ENCODE measurements around the gene ABCC1. TPM values are rescaled to one million over a fixed set of nuclear protein-coding genes. Genes with fewer than 3 reads are reported as not detected.

Gene ABCC1
- total and polyA plus RNA-seq, 3 donors from 2014 or later = 54.7 to 90.6 (median 88.0) TPM

- no peaks in the 10 kb centered on the region for H3K27me3 ChIP-seq
- no peaks in the 10 kb centered on the region for H3K4me1 ChIP-seq
- H3K9me3 ChIP-seq = no peaks in the 10 kb centered on the region
- intact Hi-C loops (cut with DNase I; ENCODE audit: low total_unique reads) = no loop called here
- H3K27ac ChIP-seq = no peak overlapping the region
- TF ChIP-seq CTCF (IDR thresholded peaks at IDR 0.05) = no peak
- no peak for TF ChIP-seq POLR2A (IDR thresholded peaks at IDR 0.05)
- DNase-seq = no peak
- no peaks in the 10 kb centered on the region for H3K36me3 ChIP-seq (ENCODE audit: low read depth, missing control alignments)
- no peak overlapping the region for H3K4me3 ChIP-seq
- 91 to 97% methylated on average over 4 of the region's 4 CpGs for WGBS, 2 donors
These were observed 213.7 kb downstream of the ABCC1 start for GRCh38 chr16:16163109-16163508.

- 87 to 90% methylated on average over 2 to 5 of the region's 5 CpGs for WGBS, 2 donors
- Histone ChIP-seq H3K27me3 (no peaks in the 10 kb centered on the region), H3K4me3 (no peak overlapping the region), H3K4me1 (no peaks in the 10 kb centered on the region), H3K27ac (no peak overlapping the region), H3K9me3 (no peaks in the 10 kb centered on the region), H3K36me3 (ENCODE audit: low read depth, missing control alignments) (no peaks in the 10 kb centered on the region)
- intact Hi-C loops (cut with DNase I; ENCODE audit: low total_unique reads) = no loop called here
- TF ChIP-seq CTCF (IDR thresholded peaks at IDR 0.05) = no peak
- no peak for TF ChIP-seq POLR2A (IDR thresholded peaks at IDR 0.05)
- DNase-seq = no peak
These were observed 214.2 kb downstream of the ABCC1 start for GRCh38 chr16:16163571-16163970.

GRCh38 chr16:16164243-16164642 lies 214.8 kb downstream of the ABCC1 start:
- intact Hi-C loops (cut with DNase I; ENCODE audit: low total_unique reads) = no loop called here
- no peak for DNase-seq
- Histone ChIP-seq H3K9me3 (no peaks in the 10 kb centered on the region), H3K4me3 (no peak overlapping the region), H3K4me1 (no peaks in the 10 kb centered on the region), H3K27me3 (no peaks in the 10 kb centered on the region), H3K36me3 (ENCODE audit: low read depth, missing control alignments) (no peaks in the 10 kb centered on the region), H3K27ac (no peak overlapping the region)
- 86 to 92% methylated on average over 3 of the region's 3 CpGs for WGBS, 2 donors
- TF ChIP-seq CTCF (IDR thresholded peaks at IDR 0.05) (no peak), POLR2A (IDR thresholded peaks at IDR 0.05) (no peak)

- Histone ChIP-seq H3K27me3 (no peaks in the 10 kb centered on the region), H3K4me3 (no peak overlapping the region), H3K9me3 (no peaks in the 10 kb centered on the region), H3K4me1 (no peaks in the 10 kb centered on the region), H3K27ac (no peak overlapping the region), H3K36me3 (ENCODE audit: low read depth, missing control alignments) (no peaks in the 10 kb centered on the region)
- DNase-seq = no peak
- intact Hi-C loops (cut with DNase I; ENCODE audit: low total_unique reads) = no loop called here
- no peak for TF ChIP-seq POLR2A (IDR thresholded peaks at IDR 0.05)
- no peak for TF ChIP-seq CTCF (IDR thresholded peaks at IDR 0.05)
- WGBS, 2 donors = 77 to 98% methylated on average over 7 of the region's 7 CpGs
These were observed 216.7 kb downstream of the ABCC1 start for GRCh38 chr16:16166085-16166484.

GRCh38 chr16:16166949-16167348 lies 217.5 kb downstream of the ABCC1 start:
- TF ChIP-seq POLR2A (IDR thresholded peaks at IDR 0.05) (no peak), CTCF (IDR thresholded peaks at IDR 0.05) (no peak)
- Histone ChIP-seq H3K4me1 (no peaks in the 10 kb centered on the region), H3K27me3 (no peaks in the 10 kb centered on the region), H3K27ac (no peak overlapping the region), H3K36me3 (ENCODE audit: low read depth, missing control alignments) (no peaks in the 10 kb centered on the region), H3K4me3 (no peak overlapping the region), H3K9me3 (no peaks in the 10 kb centered on the region)
- WGBS, 2 donors = 41 to 43% methylated on average over 2 of the region's 2 CpGs
- no peak for DNase-seq
- intact Hi-C loops (cut with DNase I; ENCODE audit: low total_unique reads) = no loop called here
